Fibroblast of lung (primary cell): Measurements from ENCODE around the gene CALCB.

Experiments used
- EZH2 ChIP-seq: IDR thresholded peaks from 2 replicates; pipeline ENCODE4 v1.5.1; 2012; ENCODE audit warnings: low read length, control low read depth, mild to moderate bottlenecking; ENCODE audit errors: missing control alignments
- TF ChIP-seq, protein P1 (sequence below), 2 donors: IDR thresholded peaks in 1 of 2; conservative IDR thresholded peaks in 1 of 2; 1 replicate in 1 of 2; 2 replicates in 1 of 2; pipeline ENCODE4 v1.5.1; 2011 to 2012; ENCODE audit warnings: low read length in 2 of 2, control low read depth in 1 of 2, inconsistent platforms in 1 of 2, low read depth in 1 of 2, mild to moderate bottlenecking in 1 of 2

DNA sequence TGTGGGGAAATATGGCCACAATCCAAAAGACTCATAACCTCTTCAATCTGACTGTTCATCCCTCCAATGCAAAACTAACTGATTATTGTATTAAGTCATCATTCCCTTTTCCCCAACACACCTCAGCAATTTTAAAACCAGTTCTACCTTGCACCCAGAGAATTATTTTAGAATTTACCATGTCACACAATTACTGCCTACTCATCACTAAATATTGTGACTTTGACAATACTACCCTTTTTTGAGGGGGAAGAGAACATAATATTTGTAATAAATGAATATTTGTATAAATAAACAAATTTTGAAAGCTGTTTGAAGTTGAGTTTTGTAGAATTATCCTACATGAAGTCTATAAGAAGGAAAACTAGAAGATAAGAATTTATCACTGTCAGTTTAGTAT is 28.2 kb upstream of the CALCB start:
- TF ChIP-seq, protein P1, sequence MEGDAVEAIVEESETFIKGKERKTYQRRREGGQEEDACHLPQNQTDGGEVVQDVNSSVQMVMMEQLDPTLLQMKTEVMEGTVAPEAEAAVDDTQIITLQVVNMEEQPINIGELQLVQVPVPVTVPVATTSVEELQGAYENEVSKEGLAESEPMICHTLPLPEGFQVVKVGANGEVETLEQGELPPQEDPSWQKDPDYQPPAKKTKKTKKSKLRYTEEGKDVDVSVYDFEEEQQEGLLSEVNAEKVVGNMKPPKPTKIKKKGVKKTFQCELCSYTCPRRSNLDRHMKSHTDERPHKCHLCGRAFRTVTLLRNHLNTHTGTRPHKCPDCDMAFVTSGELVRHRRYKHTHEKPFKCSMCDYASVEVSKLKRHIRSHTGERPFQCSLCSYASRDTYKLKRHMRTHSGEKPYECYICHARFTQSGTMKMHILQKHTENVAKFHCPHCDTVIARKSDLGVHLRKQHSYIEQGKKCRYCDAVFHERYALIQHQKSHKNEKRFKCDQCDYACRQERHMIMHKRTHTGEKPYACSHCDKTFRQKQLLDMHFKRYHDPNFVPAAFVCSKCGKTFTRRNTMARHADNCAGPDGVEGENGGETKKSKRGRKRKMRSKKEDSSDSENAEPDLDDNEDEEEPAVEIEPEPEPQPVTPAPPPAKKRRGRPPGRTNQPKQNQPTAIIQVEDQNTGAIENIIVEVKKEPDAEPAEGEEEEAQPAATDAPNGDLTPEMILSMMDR (conservative IDR thresholded peaks at IDR 0.05 in 1 of 2, IDR thresholded peaks at IDR 0.05 in 1 of 2; ENCODE audit: low read depth in 1 of 2, low read length in 2 of 2), result no peak
- TF ChIP-seq EZH2, result no peak
